Measurements from ENCODE around the gene RAET1G. TPM values are rescaled to one million over a fixed set of nuclear protein-coding genes. Genes with fewer than 3 reads are reported as not detected.
"Not testable (repeated sequence)": the region's sequence is repeated elsewhere in the genome, so short reads cannot be mapped to it uniquely, and the experiment has no call there.

The RAET1G gene
- total and polyA plus RNA-seq, 2 of the 13 experiments (the other 11 are each of a cell fraction or from before 2014, with no cell fraction given): not detected

DNA sequence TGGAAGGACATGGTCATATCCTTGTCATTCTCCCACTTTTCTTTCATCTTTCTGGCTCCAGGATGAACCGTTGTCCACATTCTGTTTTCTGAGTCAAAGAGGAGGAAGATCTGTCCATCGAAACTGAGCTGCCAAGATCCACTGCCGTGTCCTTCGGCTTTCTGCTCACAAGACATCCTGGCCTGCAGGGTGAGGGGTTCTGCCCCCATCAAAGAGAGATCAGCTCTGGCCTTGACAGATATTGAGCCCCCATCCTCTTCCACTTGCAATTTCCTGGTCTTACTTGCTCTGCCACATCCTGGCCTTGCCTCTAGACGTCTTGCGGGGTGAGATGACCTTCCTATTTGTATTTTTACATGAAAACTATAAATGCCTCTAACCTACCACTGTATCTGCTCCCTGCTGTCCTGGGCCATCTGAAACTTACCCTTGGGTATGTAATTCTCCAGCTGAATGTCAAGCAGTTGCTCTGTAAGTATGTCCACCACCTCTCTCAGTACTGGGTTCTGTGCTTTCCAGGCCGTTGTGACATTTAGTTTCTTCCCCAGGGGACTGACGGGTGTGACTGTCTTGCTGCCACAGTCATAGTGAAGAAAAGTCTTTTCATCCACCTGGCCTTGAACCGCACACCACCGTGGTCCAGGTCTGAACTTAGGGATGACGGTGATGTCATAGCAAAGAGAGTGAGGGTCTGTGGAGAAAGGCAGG lies 3.6 kb downstream of the RAET1G start:
- POLR2A ChIA-PET; H4K20me1 ChIP-seq (ENCODE audit: insufficient read depth, low read length); H3K9ac ChIP-seq (ENCODE audit: insufficient read depth, low read depth, low read length); ATAC-seq; in situ Hi-C loops (cut with HindIII; ENCODE audit: extremely low pct_ligation_motif_present, low pct_unique_long_range_greater_than_20kb); DNase-seq (ENCODE audit: low spot score); H3K4me2 ChIP-seq (ENCODE audit: low read depth, low read length); BruUV-seq (replicated peaks); intact Hi-C loops (cut with micrococcal nuclease; ENCODE audit: unreplicated experiment); H3K36me3 ChIP-seq (replicated peaks in 1 of 2; ENCODE audit: control insufficient read depth in 1 of 2, insufficient read depth in 2 of 2, low read length in 2 of 2); H2AFZ ChIP-seq (ENCODE audit: low read length); H3K79me2 ChIP-seq (ENCODE audit: insufficient read depth, low read length); CTCF ChIA-PET (ENCODE audit: low intra/inter-chr PET ratio, low total read pairs); H3K9me3 ChIP-seq (ENCODE audit: low read length); H3K27ac ChIP-seq (ENCODE audit: extremely low read length, insufficient read depth, low read length); H3K4me3 ChIP-seq (replicated peaks in 1 of 3; ENCODE audit: insufficient read depth in 1 of 3, low read depth in 2 of 3, low read length in 3 of 3): not testable (repeated sequence)
- WGBS (ENCODE audit: low lambda C conversion rate): 6% methylated on average over 11 of the region's 11 CpGs
- FAIRE-seq: peak; percentile 34
- H3K27me3 ChIP-seq (ENCODE audit: control insufficient read depth in 1 of 2, insufficient read depth in 2 of 2, low read length in 2 of 2): peaks cover 12 to 71% of the 10 kb centered on the region in 2 experiments
- peaks cover 16% of the 10 kb centered on the region for H3K4me1 ChIP-seq (ENCODE audit: insufficient read depth, low read length)

DNA sequence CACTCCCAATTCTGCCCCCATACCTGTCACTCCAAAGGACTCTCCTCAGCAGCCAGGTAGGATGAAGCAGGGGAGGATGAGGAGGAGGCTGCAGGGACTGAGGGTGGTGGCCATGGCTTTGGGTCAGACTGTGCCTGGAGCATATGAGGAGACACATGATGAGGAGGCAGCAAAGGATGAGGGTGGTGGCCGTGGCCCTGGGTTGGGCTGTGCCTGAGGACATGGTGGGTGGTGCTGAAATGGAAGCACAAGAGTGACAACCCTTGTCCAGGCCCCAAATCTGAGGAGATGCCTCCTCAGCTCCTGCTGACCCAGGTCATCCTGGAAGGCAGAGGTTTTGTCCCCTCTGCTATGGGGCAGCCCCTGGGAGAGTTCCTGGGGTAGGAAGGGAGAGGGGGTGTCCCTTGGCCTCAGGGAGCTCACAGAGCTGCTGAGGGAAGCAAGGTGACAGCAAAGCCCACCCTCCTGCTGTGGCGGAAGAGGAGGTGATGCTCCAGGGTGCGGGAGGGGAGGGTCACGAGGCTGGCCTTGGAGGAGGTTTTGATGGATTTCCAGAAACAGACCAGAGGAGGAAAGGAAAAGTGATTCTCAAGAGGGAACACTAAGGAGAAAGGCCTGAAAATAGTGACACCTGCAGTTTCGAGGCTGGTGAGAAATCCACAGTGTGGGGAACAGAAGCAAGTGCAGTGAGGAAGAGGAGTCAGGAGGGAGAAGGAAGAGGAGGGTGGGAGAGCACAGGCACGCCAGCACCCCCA lies 4.6 kb downstream of the RAET1G start:
- Histone ChIP-seq H3K9me3 (ENCODE audit: low read length) (no peaks in the 10 kb centered on the region), H3K27ac (ENCODE audit: extremely low read length, insufficient read depth, low read length) (no peak overlapping the region), H4K20me1 (ENCODE audit: insufficient read depth, low read length) (no peaks in the 10 kb centered on the region), H3K79me2 (ENCODE audit: insufficient read depth, low read length) (no peaks in the 10 kb centered on the region), H3K9ac (ENCODE audit: insufficient read depth, low read depth, low read length) (no peak overlapping the region), H3K36me3 (replicated peaks in 1 of 2; ENCODE audit: control insufficient read depth in 1 of 2, insufficient read depth in 2 of 2, low read length in 2 of 2) (no peaks in the 10 kb centered on the region), H3K4me2 (ENCODE audit: low read depth, low read length) (no peak overlapping the region), H3K4me3 (replicated peaks in 1 of 3; ENCODE audit: insufficient read depth in 1 of 3, low read depth in 2 of 3, low read length in 3 of 3) (no peak overlapping the region), H3K27me3 (ENCODE audit: control insufficient read depth in 1 of 2, insufficient read depth in 2 of 2, low read length in 2 of 2) (peaks cover 9 to 66% of the 10 kb centered on the region in 2 experiments), H3K4me1 (ENCODE audit: insufficient read depth, low read length) (peaks cover 13% of the 10 kb centered on the region), H2AFZ (ENCODE audit: low read length) (no peak overlapping the region)
- POLR2A ChIA-PET: no interaction called here
- no TSS peak for BruUV-seq (replicated peaks)
- no peak for FAIRE-seq
- DNase-seq (ENCODE audit: low spot score): no peak
- no peak for ATAC-seq
- CTCF ChIA-PET (ENCODE audit: low intra/inter-chr PET ratio, low total read pairs): interaction anchor here (1.6 kb wide), 1 partner anchor 84 kb away, joined by 7 read pairs; no protein-coding TSS in a partner anchor
- in situ Hi-C loops (cut with HindIII; ENCODE audit: extremely low pct_ligation_motif_present, low pct_unique_long_range_greater_than_20kb) (no loop called here), intact Hi-C loops (cut with micrococcal nuclease; ENCODE audit: unreplicated experiment) (no loop called here)
- 10% methylated on average over 6 of the region's 6 CpGs for WGBS (ENCODE audit: low lambda C conversion rate)
- TF ChIP-seq SRSF4 (IDR thresholded peaks at IDR 0.05; ENCODE audit: low read depth, low read length, poor library complexity, severe bottlenecking): no peak
- no peak for TF ChIP-seq SALL2 (CRISPR knock-in tag; IDR thresholded peaks at IDR 0.05)
- TF ChIP-seq ZNF652 (CRISPR knock-in tag; IDR thresholded peaks at IDR 0.05; ENCODE audit: borderline replicate concordance, low read depth): no peak
- TF ChIP-seq NAIF1 (CRISPR knock-in tag; IDR thresholded peaks at IDR 0.05; ENCODE audit: borderline replicate concordance): no peak
- TF ChIP-seq, protein P1, sequence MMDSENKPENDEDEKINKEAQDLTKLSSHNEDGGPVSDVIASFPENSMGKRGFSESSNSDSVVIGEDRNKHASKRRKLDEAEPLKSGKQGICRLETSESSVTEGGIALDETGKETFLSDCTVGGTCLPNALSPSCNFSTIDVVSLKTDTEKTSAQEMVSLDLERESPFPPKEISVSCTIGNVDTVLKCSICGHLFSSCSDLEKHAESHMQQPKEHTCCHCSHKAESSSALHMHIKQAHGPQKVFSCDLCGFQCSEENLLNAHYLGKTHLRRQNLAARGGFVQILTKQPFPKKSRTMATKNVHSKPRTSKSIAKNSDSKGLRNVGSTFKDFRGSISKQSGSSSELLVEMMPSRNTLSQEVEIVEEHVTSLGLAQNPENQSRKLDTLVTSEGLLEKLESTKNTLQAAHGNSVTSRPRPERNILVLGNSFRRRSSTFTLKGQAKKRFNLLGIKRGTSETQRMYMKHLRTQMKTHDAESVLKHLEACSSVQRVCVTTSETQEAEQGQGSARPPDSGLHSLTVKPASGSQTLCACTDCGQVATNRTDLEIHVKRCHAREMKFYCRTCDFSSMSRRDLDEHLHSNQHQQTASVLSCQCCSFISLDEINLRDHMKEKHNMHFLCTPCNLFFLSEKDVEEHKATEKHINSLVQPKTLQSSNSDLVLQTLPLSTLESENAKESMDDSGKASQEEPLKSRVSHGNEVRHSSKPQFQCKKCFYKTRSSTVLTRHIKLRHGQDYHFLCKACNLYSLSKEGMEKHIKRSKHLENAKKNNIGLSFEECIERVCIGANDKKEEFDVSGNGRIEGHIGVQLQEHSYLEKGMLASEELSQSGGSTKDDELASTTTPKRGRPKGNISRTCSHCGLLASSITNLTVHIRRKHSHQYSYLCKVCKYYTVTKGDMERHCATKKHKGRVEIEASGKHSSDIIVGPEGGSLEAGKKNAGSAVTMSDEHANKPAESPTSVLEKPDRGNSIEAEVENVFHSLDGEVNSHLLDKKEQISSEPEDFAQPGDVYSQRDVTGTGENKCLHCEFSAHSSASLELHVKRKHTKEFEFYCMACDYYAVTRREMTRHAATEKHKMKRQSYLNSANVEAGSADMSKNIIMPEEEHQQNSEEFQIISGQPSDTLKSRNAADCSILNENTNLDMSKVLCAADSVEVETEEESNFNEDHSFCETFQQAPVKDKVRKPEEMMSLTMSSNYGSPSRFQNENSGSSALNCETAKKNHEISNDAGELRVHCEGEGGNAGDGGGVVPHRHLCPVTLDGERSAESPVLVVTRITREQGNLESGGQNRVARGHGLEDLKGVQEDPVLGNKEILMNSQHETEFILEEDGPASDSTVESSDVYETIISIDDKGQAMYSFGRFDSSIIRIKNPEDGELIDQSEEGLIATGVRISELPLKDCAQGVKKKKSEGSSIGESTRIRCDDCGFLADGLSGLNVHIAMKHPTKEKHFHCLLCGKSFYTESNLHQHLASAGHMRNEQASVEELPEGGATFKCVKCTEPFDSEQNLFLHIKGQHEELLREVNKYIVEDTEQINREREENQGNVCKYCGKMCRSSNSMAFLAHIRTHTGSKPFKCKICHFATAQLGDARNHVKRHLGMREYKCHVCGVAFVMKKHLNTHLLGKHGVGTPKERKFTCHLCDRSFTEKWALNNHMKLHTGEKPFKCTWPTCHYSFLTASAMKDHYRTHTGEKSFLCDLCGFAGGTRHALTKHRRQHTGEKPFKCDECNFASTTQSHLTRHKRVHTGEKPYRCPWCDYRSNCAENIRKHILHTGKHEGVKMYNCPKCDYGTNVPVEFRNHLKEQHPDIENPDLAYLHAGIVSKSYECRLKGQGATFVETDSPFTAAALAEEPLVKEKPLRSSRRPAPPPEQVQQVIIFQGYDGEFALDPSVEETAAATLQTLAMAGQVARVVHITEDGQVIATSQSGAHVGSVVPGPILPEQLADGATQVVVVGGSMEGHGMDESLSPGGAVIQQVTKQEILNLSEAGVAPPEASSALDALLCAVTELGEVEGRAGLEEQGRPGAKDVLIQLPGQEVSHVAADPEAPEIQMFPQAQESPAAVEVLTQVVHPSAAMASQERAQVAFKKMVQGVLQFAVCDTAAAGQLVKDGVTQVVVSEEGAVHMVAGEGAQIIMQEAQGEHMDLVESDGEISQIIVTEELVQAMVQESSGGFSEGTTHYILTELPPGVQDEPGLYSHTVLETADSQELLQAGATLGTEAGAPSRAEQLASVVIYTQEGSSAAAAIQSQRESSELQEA (CRISPR knock-in tag; IDR thresholded peaks at IDR 0.05; ENCODE audit: not compliant biosample characterization): no peak
- TF ChIP-seq, protein P2, sequence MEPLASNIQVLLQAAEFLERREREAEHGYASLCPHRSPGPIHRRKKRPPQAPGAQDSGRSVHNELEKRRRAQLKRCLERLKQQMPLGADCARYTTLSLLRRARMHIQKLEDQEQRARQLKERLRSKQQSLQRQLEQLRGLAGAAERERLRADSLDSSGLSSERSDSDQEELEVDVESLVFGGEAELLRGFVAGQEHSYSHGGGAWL (CRISPR knock-in tag; IDR thresholded peaks at IDR 0.05): no peak
- no peak for TF ChIP-seq PHF20 (CRISPR knock-in tag; IDR thresholded peaks at IDR 0.05)
